Neuron (in vitro differentiated cells): ENCODE results near the gene UBAC2.
"Not testable (repeated sequence)": the region's sequence is repeated elsewhere in the genome, so short reads cannot be mapped to it uniquely, and the experiment has no call there.

ENCODE experiments used
- H2AFZ ChIP-seq: one replicate; pipeline ENCODE4 v1.6.1; 2013; ENCODE audit warnings: low read depth, mild to moderate bottlenecking, inconsistent platforms, low read length, moderate library complexity
- H3K27me3 ChIP-seq: one replicate; pipeline ENCODE4 v1.6.1; 2013; ENCODE audit warnings: low read length; ENCODE audit not compliant: insufficient read depth
- H3K36me3 ChIP-seq: one replicate; pipeline ENCODE4 v1.6.1; 2013; ENCODE audit warnings: low read length; ENCODE audit not compliant: insufficient read depth
- H3K4me1 ChIP-seq: one replicate; pipeline ENCODE4 v1.6.1; 2013; ENCODE audit warnings: low read length; ENCODE audit not compliant: insufficient read depth
- H3K4me3 ChIP-seq: 2 replicates; pipeline ENCODE4 v1.5.1; 2013; ENCODE audit warnings: mild to moderate bottlenecking, low read length, moderate library complexity
- H3K9me3 ChIP-seq: one replicate; pipeline ENCODE4 v1.6.1; 2013; ENCODE audit warnings: low read length

UBAC2 gene

GRCh38 chr13:99210627-99211026 is 10.0 kb downstream of the UBAC2 start:
- H3K36me3 ChIP-seq, H3K4me3 ChIP-seq, H2AFZ ChIP-seq, H3K27me3 ChIP-seq, H3K9me3 ChIP-seq: not testable (repeated sequence)
- peaks cover 16% of the 10 kb centered on the region for H3K4me1 ChIP-seq

- Histone ChIP-seq H3K27me3 (no peaks in the 10 kb centered on the region), H3K9me3 (no peaks in the 10 kb centered on the region), H3K4me1 (peaks cover 16% of the 10 kb centered on the region), H3K4me3 (no peak overlapping the region), H3K36me3 (no peaks in the 10 kb centered on the region), H2AFZ (no peak overlapping the region)
Measured at GRCh38 chr13:99211421-99212035, 10.9 kb downstream of the UBAC2 start.

- H3K4me1 ChIP-seq, result peaks cover 16% of the 10 kb centered on the region
- no peaks in the 10 kb centered on the region for H3K27me3 ChIP-seq
- no peaks in the 10 kb centered on the region for H3K36me3 ChIP-seq
- H3K9me3 ChIP-seq, result peaks cover 3% of the 10 kb centered on the region
- no peak overlapping the region for H2AFZ ChIP-seq
- H3K4me3 ChIP-seq, result no peak overlapping the region
Measured at GRCh38 chr13:99214232-99214631, 13.6 kb downstream of the UBAC2 start.

- Histone ChIP-seq H3K4me1 (peaks cover 16% of the 10 kb centered on the region), H2AFZ (no peak overlapping the region), H3K27me3 (no peaks in the 10 kb centered on the region), H3K36me3 (no peaks in the 10 kb centered on the region), H3K4me3 (no peak overlapping the region), H3K9me3 (peaks cover 3% of the 10 kb centered on the region)
Measured at GRCh38 chr13:99214731-99215130, 14.1 kb downstream of the UBAC2 start.

GRCh38 chr13:99215184-99215830 is 14.7 kb downstream of the UBAC2 start:
- H2AFZ ChIP-seq, result no peak overlapping the region
- no peaks in the 10 kb centered on the region for H3K27me3 ChIP-seq
- no peaks in the 10 kb centered on the region for H3K36me3 ChIP-seq
- H3K9me3 ChIP-seq, result peaks cover 3% of the 10 kb centered on the region
- H3K4me1 ChIP-seq, result peaks cover 16% of the 10 kb centered on the region
- H3K4me3 ChIP-seq, result no peak overlapping the region

- Histone ChIP-seq H3K4me3 (no peak overlapping the region), H3K36me3 (peaks cover 4% of the 10 kb centered on the region), H3K9me3 (peaks cover 8% of the 10 kb centered on the region), H3K27me3 (no peaks in the 10 kb centered on the region), H2AFZ (no peak overlapping the region), H3K4me1 (peaks cover 16% of the 10 kb centered on the region)
Measured at GRCh38 chr13:99217461-99218110, 16.9 kb downstream of the UBAC2 start.

- Histone ChIP-seq H3K4me3 (no peak overlapping the region), H3K36me3 (peaks cover 4% of the 10 kb centered on the region), H3K27me3 (no peaks in the 10 kb centered on the region), H3K4me1 (peaks cover 16% of the 10 kb centered on the region), H2AFZ (no peak overlapping the region), H3K9me3 (peaks cover 8% of the 10 kb centered on the region)
Measured at GRCh38 chr13:99218126-99218525, 17.5 kb downstream of the UBAC2 start.

- H3K9me3 ChIP-seq, result peaks cover 8% of the 10 kb centered on the region
- no peak overlapping the region for H3K4me3 ChIP-seq
- no peak overlapping the region for H2AFZ ChIP-seq
- peaks cover 16% of the 10 kb centered on the region for H3K4me1 ChIP-seq
- H3K27me3 ChIP-seq, result no peaks in the 10 kb centered on the region
- H3K36me3 ChIP-seq, result peaks cover 4% of the 10 kb centered on the region
Measured at GRCh38 chr13:99218545-99218944, 17.9 kb downstream of the UBAC2 start.

GRCh38 chr13:99218969-99219368 is 18.3 kb downstream of the UBAC2 start:
- Histone ChIP-seq H3K9me3 (peaks cover 8% of the 10 kb centered on the region), H3K4me1 (peaks cover 15% of the 10 kb centered on the region), H3K4me3 (no peak overlapping the region), H2AFZ (no peak overlapping the region), H3K36me3 (peaks cover 4% of the 10 kb centered on the region), H3K27me3 (no peaks in the 10 kb centered on the region)

GRCh38 chr13:99220199-99220935 is 19.7 kb downstream of the UBAC2 start:
- Histone ChIP-seq H3K27me3 (no peaks in the 10 kb centered on the region), H3K4me1 (peaks cover 1% of the 10 kb centered on the region), H3K4me3 (no peak overlapping the region), H2AFZ (no peak overlapping the region), H3K36me3 (peaks cover 4% of the 10 kb centered on the region), H3K9me3 (peaks cover 8% of the 10 kb centered on the region)

- Histone ChIP-seq H3K4me1 (no peaks in the 10 kb centered on the region), H2AFZ (no peak overlapping the region), H3K36me3 (peaks cover 9% of the 10 kb centered on the region), H3K4me3 (no peak overlapping the region), H3K9me3 (peaks cover 8% of the 10 kb centered on the region), H3K27me3 (no peaks in the 10 kb centered on the region)
Measured at GRCh38 chr13:99221567-99222239, 21.0 kb downstream of the UBAC2 start.

- Histone ChIP-seq H3K27me3 (no peaks in the 10 kb centered on the region), H3K4me3 (no peak overlapping the region), H3K9me3 (peaks cover 5% of the 10 kb centered on the region), H3K36me3 (peaks cover 9% of the 10 kb centered on the region), H2AFZ (no peak overlapping the region), H3K4me1 (no peaks in the 10 kb centered on the region)
Measured at GRCh38 chr13:99223587-99223986, 22.9 kb downstream of the UBAC2 start.
